AG09309 (cell line): ENCODE data around the gene TFAP2A.

Experiments used
- DNase-seq: peaks from one replicate; pipeline ENCODE4 v3.0.0-alpha.2; 2010; ENCODE audit warnings: low read depth
- H3K4me3 ChIP-seq: 2 replicates; pipeline ENCODE4 v1.5.1; 2011; ENCODE audit warnings: mild to moderate bottlenecking, low read depth, low read length, moderate library complexity; ENCODE audit not compliant: control insufficient read depth
- TF ChIP-seq, protein P1 (sequence below): IDR thresholded peaks from 2 replicates; pipeline ENCODE4 v1.5.1; 2011; ENCODE audit warnings: mild to moderate bottlenecking, low read depth, low read length, inconsistent platforms; ENCODE audit not compliant: insufficient read depth, control insufficient read depth; ENCODE audit errors: missing control alignments

TFAP2A gene

DNA sequence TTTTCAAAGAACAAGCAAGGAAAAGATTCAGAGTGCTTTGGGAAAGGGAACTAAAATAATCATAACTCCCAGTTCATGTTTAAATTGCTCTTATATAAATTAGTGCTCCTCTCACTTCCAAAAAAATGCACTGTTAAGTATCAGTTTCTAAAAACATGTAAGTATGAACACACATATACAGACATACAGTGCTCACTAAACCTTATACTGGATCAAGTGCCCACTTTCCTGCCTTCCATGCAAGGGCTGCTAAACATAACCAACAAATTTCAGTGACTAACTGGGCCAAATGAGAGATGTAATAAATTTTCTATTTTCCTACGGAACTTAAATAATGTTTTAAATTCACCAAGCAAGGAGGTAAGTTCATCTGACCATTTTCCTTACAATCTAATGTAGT lies 6.4 kb downstream of the TFAP2A start:
- TF ChIP-seq, protein P1, sequence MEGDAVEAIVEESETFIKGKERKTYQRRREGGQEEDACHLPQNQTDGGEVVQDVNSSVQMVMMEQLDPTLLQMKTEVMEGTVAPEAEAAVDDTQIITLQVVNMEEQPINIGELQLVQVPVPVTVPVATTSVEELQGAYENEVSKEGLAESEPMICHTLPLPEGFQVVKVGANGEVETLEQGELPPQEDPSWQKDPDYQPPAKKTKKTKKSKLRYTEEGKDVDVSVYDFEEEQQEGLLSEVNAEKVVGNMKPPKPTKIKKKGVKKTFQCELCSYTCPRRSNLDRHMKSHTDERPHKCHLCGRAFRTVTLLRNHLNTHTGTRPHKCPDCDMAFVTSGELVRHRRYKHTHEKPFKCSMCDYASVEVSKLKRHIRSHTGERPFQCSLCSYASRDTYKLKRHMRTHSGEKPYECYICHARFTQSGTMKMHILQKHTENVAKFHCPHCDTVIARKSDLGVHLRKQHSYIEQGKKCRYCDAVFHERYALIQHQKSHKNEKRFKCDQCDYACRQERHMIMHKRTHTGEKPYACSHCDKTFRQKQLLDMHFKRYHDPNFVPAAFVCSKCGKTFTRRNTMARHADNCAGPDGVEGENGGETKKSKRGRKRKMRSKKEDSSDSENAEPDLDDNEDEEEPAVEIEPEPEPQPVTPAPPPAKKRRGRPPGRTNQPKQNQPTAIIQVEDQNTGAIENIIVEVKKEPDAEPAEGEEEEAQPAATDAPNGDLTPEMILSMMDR: no peak
- DNase-seq: no peak
- peak overlapping the region; percentile 66 for H3K4me3 ChIP-seq

DNA sequence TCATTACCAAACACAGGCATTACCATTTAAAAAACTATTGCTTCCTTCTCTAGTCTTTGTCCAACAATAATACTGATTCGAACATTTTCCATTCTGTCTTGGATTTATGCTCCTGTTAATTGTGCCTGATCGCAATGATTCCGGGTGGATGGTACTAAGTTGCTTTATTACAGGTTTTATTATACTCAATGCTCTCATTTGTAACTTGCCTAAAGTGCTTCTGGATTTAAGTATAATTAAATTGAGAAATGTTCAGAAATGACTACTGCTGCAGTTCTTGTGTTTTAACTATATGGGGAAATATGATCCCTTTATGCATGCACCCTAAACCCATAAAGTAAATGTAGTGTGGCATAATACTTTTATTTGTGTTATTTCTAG lies 7.2 kb downstream of the TFAP2A start:
- no peak for DNase-seq
- H3K4me3 ChIP-seq: peak overlapping the region; percentile 66
- TF ChIP-seq, protein P1: no peak

DNA sequence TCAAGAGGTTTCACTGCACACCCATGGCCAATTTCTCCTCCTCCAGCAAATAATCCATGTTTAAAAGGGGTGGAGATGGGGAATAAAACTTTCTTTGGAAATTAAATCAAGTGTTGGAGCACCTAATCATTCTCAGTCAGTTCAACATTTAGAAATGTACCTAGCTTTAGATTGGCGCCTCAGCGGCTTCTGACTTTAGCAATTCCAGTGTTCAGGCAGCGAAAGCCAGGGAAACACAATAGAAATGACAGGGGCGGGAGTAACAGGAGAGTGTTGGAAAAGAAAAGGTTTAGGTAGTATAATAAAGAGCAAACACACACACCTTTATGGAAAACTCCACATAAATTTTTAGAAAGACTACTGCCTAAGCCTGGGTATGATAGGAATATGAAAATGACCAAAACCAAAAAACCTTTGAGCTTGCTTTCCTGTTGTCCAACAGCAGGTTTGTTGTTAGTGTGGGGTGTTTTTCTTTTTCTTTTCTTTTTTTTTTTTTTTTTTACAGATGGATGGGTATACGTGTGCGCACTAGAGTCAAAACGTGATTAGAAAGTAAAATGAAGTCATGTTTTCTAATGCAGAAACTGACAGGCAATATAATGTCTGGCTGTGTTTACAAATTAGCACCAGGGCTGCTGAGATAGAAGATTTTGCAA lies 7.7 kb downstream of the TFAP2A start:
- TF ChIP-seq, protein P1: no peak
- DNase-seq: no peak
- H3K4me3 ChIP-seq: peak overlapping the region; percentile 66; the same call in 1 of the 2 replicates

DNA sequence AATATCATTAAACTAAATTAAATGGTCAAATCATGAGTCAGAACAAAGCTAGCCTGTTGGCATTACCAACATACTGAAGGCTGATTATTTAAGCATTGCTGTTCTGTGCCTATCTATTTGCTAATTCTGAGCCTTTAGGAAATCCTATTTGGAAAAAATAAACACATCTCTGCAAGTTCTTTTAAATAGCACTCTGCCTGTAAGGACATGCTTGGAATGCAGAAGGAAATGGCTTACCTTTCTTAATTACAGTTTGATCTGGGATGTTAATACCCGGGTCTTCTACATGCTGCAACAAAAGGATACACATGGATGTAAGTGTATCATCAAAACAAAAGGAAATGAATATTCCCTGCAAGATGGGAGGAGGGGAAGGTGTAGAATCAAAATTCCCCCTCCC lies 8.3 kb downstream of the TFAP2A start:
- TF ChIP-seq, protein P1: no peak
- H3K4me3 ChIP-seq: no peak overlapping the region
- DNase-seq: no peak

DNA sequence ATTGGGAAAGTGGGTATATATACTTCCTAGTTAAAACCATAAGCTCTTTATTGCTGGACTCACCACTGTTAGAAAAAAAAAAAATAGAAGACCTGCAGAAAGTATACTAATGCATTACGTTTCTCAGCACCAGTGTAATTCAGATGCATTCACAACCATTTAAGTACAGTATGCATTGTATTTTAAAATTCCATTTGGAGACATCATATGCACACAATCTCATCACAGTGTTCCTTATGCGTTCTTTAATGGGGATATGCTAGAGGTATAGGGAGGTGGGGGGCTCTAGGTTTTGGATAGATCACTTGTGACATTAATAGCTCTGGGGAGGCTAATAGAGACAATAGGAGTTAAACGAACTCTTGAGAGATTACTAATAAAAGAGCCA lies 9.4 kb downstream of the TFAP2A start:
- H3K4me3 ChIP-seq: peak overlapping the region; percentile 75
- no peak for DNase-seq
- TF ChIP-seq, protein P1: no peak

DNA sequence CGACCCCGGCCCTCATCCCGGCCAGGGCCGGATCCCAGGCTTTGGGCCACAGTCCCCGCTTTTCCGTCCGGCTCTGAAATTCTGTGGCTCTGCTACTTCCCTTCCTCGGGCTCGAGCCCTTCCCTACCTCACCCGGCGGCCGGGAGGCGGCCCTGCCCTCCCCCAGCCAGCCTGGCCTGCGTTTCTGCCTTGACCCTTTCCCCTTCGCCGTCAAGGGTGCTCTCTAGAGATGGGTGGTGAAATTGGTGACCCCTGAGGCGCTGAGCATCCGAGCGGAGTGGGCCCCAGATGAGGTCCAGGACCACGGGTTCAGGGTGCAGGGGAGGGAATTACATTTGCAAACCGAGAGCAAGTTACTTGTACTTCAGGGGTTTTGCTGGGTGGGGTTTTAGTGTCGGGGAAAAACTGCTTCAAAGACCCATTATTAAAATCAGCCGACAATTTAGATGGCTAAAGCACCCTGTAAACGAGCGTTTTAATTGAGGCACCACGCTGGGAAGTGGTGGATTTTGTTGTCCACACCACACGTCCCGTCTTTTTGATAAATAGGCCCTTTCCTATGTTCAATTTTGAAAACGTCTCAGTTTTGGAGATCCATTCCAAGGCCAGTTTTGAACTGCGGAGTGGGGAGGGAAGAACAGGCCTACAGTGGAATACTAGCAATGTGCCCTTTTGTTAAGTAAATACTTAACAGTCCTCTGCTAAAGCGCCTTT lies 9.9 kb downstream of the TFAP2A start:
- TF ChIP-seq, protein P1: no peak
- DNase-seq: no peak
- H3K4me3 ChIP-seq: peak overlapping the region; percentile 75
